Measurements from ENCODE around the gene ZNF567.
"Not testable (repeated sequence)": the region's sequence is repeated elsewhere in the genome, so short reads cannot be mapped to it uniquely, and the experiment has no call there.

ZNF567 gene

GRCh38 chr19:36687214-36688056, at the start of gene ZNF567:
Gene ZNF567, plus strand, starts transcription at chr19:36687612. Its CDS starts 7,256 bp downstream, at chr19:36694868.
- peak; percentile 95 for DNase-seq

GRCh38 chr19:36638862-36639510, 48.4 kb upstream of the ZNF567 start:
- DNase-seq, result no peak

- no peak for DNase-seq
Measured at GRCh38 chr19:36646746-36647145, 40.7 kb upstream of the ZNF567 start.

- DNase-seq, result peak; percentile 65
Measured at GRCh38 chr19:36652958-36653357, 34.5 kb upstream of the ZNF567 start.

GRCh38 chr19:36665832-36666231, 21.6 kb upstream of the ZNF567 start:
- no peak for DNase-seq

- no peak for DNase-seq
Measured at GRCh38 chr19:36668646-36669045, 18.8 kb upstream of the ZNF567 start.

- no peak for DNase-seq
Measured at GRCh38 chr19:36672368-36672767, 15.0 kb upstream of the ZNF567 start.

- DNase-seq, result no peak
Measured at GRCh38 chr19:36674201-36674600, 13.2 kb upstream of the ZNF567 start.

- DNase-seq, result no peak
Measured at GRCh38 chr19:36679455-36679854, 8.0 kb upstream of the ZNF567 start.

- DNase-seq, result no peak
Measured at GRCh38 chr19:36685835-36686234, 1.6 kb upstream of the ZNF567 start.

GRCh38 chr19:36686365-36687213, 823 bp upstream of the ZNF567 start:
- peak; percentile 24 for DNase-seq

- DNase-seq, result no peak
Measured at GRCh38 chr19:36688058-36688457, 646 bp downstream of the ZNF567 start.

- no peak for DNase-seq
Measured at GRCh38 chr19:36707134-36707533, 19.7 kb downstream of the ZNF567 start.

GRCh38 chr19:36709423-36709822, 22.0 kb downstream of the ZNF567 start:
- DNase-seq, result no peak

- DNase-seq, result no peak
Measured at GRCh38 chr19:36719687-36720556, 32.5 kb downstream of the ZNF567 start.

- not testable (repeated sequence) for DNase-seq
Measured at GRCh38 chr19:36736166-36736565, 48.8 kb downstream of the ZNF567 start.

- DNase-seq, result no peak
Measured at GRCh38 chr19:36745870-36746269, 58.5 kb downstream of the ZNF567 start.

- no peak for DNase-seq
Measured at GRCh38 chr19:36747750-36748149, 60.3 kb downstream of the ZNF567 start.

GRCh38 chr19:36748431-36749275, 61.2 kb downstream of the ZNF567 start:
- DNase-seq, result no peak

GRCh38 chr19:36749613-36750012, 62.2 kb downstream of the ZNF567 start:
- DNase-seq, result not testable (repeated sequence)

- DNase-seq, result no peak
Measured at GRCh38 chr19:36750066-36750691, 62.8 kb downstream of the ZNF567 start.
